GM12878 (cell line): ENCODE data around the gene CREG1. TPM values are rescaled to one million over a fixed set of nuclear protein-coding genes. Genes with fewer than 3 reads are reported as not detected.

Experiments used
- ATAC-seq: fragments of 200-7000 bp; cut with Tn5 transposase; 3 replicates; pipeline ENCODE4 v1.9.1; 2020; ENCODE audit warnings: mild to moderate bottlenecking, moderate library complexity
- BruUV-seq: library from RNA; stranded (reverse); fragments of 400-500 nt; replicated peaks from 2 replicates; lab custom pipeline; 2021; lab: Mats Ljungman, UMichigan
- CTCF ChIA-PET: fragments of 300-600 bp; sonication (Branson Sonifier 250); formaldehyde crosslinking; extraction: SDS; loops from one replicate; lab custom pipeline; 2021; ENCODE audit warnings: inconsistent platforms; lab: Yijun Ruan, JAX
- POLR2A ChIA-PET: fragments of 350-600 bp; formaldehyde crosslinking; extraction: SDS; loops from one replicate; lab custom pipeline; 2021; ENCODE audit warnings: inconsistent platforms; lab: Charles Lee
- RAD21 ChIA-PET: fragments of 300-600 bp; sonication (Branson Sonifier 250); formaldehyde crosslinking; loops from one replicate; lab custom pipeline; 2023; ENCODE audit warnings: antibody characterized with exemption; ENCODE audit not compliant: unreplicated experiment; lab: Charles Lee
- SMC1A ChIA-PET: fragments of 300-600 bp; sonication (Branson Sonifier 250); formaldehyde crosslinking; loops from one replicate; lab custom pipeline; 2023; ENCODE audit not compliant: unreplicated experiment, uncharacterized antibody; lab: Charles Lee
- DNase-seq: peaks from one replicate; pipeline ENCODE4 v3.0.0-alpha.2; 2011; ENCODE audit warnings: low read depth, low spot score
- FAIRE-seq: peaks from 3 replicates; lab custom pipeline; 2011; peaks lifted over from hg19 to GRCh38; lab: Jason Lieb, UNC
- H2AFZ ChIP-seq: 2 replicates; pipeline ENCODE4 v1.6.0; 2011; ENCODE audit warnings: low read depth, low read length, control low read depth; ENCODE audit not compliant: control insufficient read depth
- H3K27ac ChIP-seq: 2 replicates; pipeline ENCODE4 v1.5.1; 2011; ENCODE audit warnings: control low read depth; ENCODE audit not compliant: control insufficient read depth, insufficient read depth
- H3K27me3 ChIP-seq, 2 experiments: replicated peaks in 1 of 2; 2 replicates each; pipeline versions ENCODE4 v1.6.0 to v1.6.1; 2011; ENCODE audit warnings: low read length in 1 of 2; ENCODE audit not compliant: control insufficient read depth in 2 of 2, insufficient read depth in 2 of 2
- H3K36me3 ChIP-seq, 2 experiments: 2 replicates each; pipeline ENCODE4 v1.5.1; 2011; ENCODE audit warnings: low read length in 1 of 2; ENCODE audit not compliant: control insufficient read depth in 2 of 2, insufficient read depth in 2 of 2
- H3K4me1 ChIP-seq: 2 replicates; pipeline ENCODE4 v1.6.1; 2011; ENCODE audit warnings: mild to moderate bottlenecking, low read length, moderate library complexity, mixed read lengths; ENCODE audit not compliant: control insufficient read depth, insufficient read depth
- H3K4me2 ChIP-seq: 2 replicates; pipeline ENCODE4 v1.6.0; 2011; ENCODE audit warnings: control low read depth; ENCODE audit not compliant: control insufficient read depth, insufficient read depth
- H3K4me3 ChIP-seq: fragments of 200-600 bp; sonication (generic); 2 replicates; pipeline ENCODE4 v1.5.1; 2016
- H3K79me2 ChIP-seq: 2 replicates; pipeline ENCODE4 v1.6.0; 2011; ENCODE audit warnings: low read length; ENCODE audit not compliant: control insufficient read depth, insufficient read depth
- H3K9ac ChIP-seq: 2 replicates; pipeline ENCODE4 v1.8.0; 2011; ENCODE audit warnings: low read length, control low read depth, mixed read lengths; ENCODE audit not compliant: control insufficient read depth, insufficient read depth
- H3K9me3 ChIP-seq: replicated peaks from 3 replicates; pipeline ENCODE4 v1.5.1; 2011; ENCODE audit warnings: mild to moderate bottlenecking, low read length; ENCODE audit not compliant: control insufficient read depth, insufficient read depth
- H4K20me1 ChIP-seq: 2 replicates; pipeline ENCODE4 v1.6.0; 2011; ENCODE audit not compliant: control insufficient read depth, insufficient read depth
- CEBPB ChIP-seq, 2 experiments: fragments of 150-350 bp in 1 of 2; IDR thresholded peaks; 2 replicates each; pipeline ENCODE4 v1.6.1; 2012 to 2014; ENCODE audit warnings: low read depth in 2 of 2, low read length in 2 of 2, borderline replicate concordance in 1 of 2, inconsistent platforms in 1 of 2
- MYC ChIP-seq: IDR thresholded peaks from 2 replicates; pipeline ENCODE4 v1.6.1; 2011; ENCODE audit warnings: mild to moderate bottlenecking, low read length, moderate library complexity, inconsistent platforms; ENCODE audit not compliant: insufficient read depth, insufficient replicate concordance, insufficient read length, severe bottlenecking
- SUZ12 ChIP-seq: fragments of 200-600 bp; sonication (generic); IDR thresholded peaks from one replicate; pipeline ENCODE4 v1.6.1; 2018; ENCODE audit warnings: antibody characterized with exemption, mild to moderate bottlenecking; ENCODE audit not compliant: unreplicated experiment
- ZNF24 ChIP-seq: fragments of 450-650 bp; IDR thresholded peaks from 2 replicates; pipeline ENCODE4 v1.6.1; 2017; ENCODE audit warnings: antibody characterized with exemption, mild to moderate bottlenecking
- WGBS: methylation state at CpG from one replicate; pipeline ENCODE4 v1.1.6; 2016; ENCODE audit warnings: low lambda C conversion rate; ENCODE audit not compliant: insufficient replicate concordance, insufficient coverage; ENCODE audit errors: missing lambda C conversion rate; 5-methylcytosine and 5-hydroxymethylcytosine counted together
- in situ Hi-C: fragments of 300-500 bp; cut with MboI; formaldehyde crosslinking; loops from 9 replicates; pipeline ENCODE4 v1.14.3; 2018; ENCODE audit warnings: mixed read lengths
- intact Hi-C: fragments of 100-400 bp; cut with micrococcal nuclease; formaldehyde crosslinking; loops from one replicate; pipeline ENCODE4 v1.14.2; 2022; ENCODE audit not compliant: unreplicated experiment
- polyA plus RNA-seq, 11 experiments: library from polyadenylated mRNA; depleted of rRNA in 4 of 11; unstranded in 6 of 11; stranded (reverse) in 5 of 11; fragments of >200 nt; fragmentation: Nextera tagmentation in 4 of 11; fragmentation: Illumina TruSeq in 1 of 11; extraction: Ambion mirVana in 4 of 11; extraction: Trizol in 1 of 11; gene quantifications; 1 replicate in 1 of 11; 2 replicates in 10 of 11; pipeline versions ENCODE4 v1.2.1 to v1.2.3, GENCODE V29; 2011 to 2016; ENCODE audit warnings: inconsistent platforms in 2 of 11, missing spikeins in 2 of 11, low read depth in 1 of 11
- total RNA-seq, 4 experiments: library from RNA; depleted of rRNA in 3 of 4; stranded (reverse); fragments of >200 nt in 3 of 4; fragmentation: Illumina TruSeq in 1 of 4; extraction: Trizol in 1 of 4; gene quantifications; 2 replicates each; pipeline versions ENCODE4 v1.2.1 to v1.2.3, GENCODE V29; 2013 to 2021
- TF ChIP-seq, protein P1 (sequence below), 3 experiments: IDR thresholded peaks in 2 of 3; conservative IDR thresholded peaks in 1 of 3; 2 replicates each; pipeline ENCODE4 v1.5.1; 2011; ENCODE audit warnings: low read depth in 3 of 3, low read length in 3 of 3, mild to moderate bottlenecking in 3 of 3, control low read depth in 2 of 3, moderate library complexity in 2 of 3, inconsistent platforms in 1 of 3, mixed read lengths in 1 of 3; ENCODE audit not compliant: control insufficient read depth in 2 of 3, insufficient read depth in 1 of 3; ENCODE audit errors: extremely low read depth in 1 of 3
- TF ChIP-seq, protein P2 (sequence below): IDR thresholded peaks from 2 replicates; pipeline ENCODE4 v1.6.1; 2011; ENCODE audit warnings: borderline replicate concordance, low read depth, mild to moderate bottlenecking, moderate library complexity, mixed read lengths, low read length; ENCODE audit not compliant: insufficient read depth; ENCODE audit errors: extremely low read length
- TF ChIP-seq, protein P3 (sequence below): fragments of 450-650 bp; IDR thresholded peaks from 2 replicates; pipeline ENCODE4 v1.6.1; 2017; ENCODE audit warnings: mild to moderate bottlenecking, moderate library complexity

The CREG1 gene
- total and polyA plus RNA-seq, 10 of the 15 experiments (the other 5 are each of a cell fraction or from before 2014, with no cell fraction given): 5.3 to 43.8 (median 22.1) TPM

DNA sequence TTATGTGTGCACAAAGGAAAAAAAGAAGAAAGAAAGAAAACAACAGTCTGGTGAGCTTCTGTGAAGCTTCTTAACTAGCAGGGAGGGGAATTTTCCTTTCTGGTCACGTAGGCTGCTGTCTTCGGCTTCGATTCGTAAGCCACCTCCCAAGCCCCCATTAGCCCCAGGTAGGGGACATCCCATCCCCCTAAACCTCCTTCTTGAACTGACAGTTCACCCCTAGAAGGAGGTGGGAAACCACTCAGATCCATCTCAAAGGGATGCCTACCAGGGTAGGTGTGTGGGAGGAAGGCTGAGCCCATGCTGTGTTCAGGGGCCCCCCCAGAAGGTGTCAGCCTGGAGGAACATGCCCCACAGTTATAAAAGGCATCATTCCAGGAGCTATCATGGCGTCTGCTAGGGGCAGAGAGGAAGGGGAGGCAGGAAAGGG lies 61.1 kb downstream of the CREG1 start (continued):
- TF ChIP-seq, protein P1, sequence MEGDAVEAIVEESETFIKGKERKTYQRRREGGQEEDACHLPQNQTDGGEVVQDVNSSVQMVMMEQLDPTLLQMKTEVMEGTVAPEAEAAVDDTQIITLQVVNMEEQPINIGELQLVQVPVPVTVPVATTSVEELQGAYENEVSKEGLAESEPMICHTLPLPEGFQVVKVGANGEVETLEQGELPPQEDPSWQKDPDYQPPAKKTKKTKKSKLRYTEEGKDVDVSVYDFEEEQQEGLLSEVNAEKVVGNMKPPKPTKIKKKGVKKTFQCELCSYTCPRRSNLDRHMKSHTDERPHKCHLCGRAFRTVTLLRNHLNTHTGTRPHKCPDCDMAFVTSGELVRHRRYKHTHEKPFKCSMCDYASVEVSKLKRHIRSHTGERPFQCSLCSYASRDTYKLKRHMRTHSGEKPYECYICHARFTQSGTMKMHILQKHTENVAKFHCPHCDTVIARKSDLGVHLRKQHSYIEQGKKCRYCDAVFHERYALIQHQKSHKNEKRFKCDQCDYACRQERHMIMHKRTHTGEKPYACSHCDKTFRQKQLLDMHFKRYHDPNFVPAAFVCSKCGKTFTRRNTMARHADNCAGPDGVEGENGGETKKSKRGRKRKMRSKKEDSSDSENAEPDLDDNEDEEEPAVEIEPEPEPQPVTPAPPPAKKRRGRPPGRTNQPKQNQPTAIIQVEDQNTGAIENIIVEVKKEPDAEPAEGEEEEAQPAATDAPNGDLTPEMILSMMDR (IDR thresholded peaks at IDR 0.05 in 2 of 3, conservative IDR thresholded peaks at IDR 0.05 in 1 of 3; ENCODE audit: control insufficient read depth in 2 of 3, extremely low read depth in 1 of 3, insufficient read depth in 1 of 3, low read depth in 3 of 3, low read length in 3 of 3): no peak
- TF ChIP-seq, protein P2, sequence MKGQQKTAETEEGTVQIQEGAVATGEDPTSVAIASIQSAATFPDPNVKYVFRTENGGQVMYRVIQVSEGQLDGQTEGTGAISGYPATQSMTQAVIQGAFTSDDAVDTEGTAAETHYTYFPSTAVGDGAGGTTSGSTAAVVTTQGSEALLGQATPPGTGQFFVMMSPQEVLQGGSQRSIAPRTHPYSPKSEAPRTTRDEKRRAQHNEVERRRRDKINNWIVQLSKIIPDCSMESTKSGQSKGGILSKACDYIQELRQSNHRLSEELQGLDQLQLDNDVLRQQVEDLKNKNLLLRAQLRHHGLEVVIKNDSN: no peak
- no peak for TF ChIP-seq SUZ12

DNA sequence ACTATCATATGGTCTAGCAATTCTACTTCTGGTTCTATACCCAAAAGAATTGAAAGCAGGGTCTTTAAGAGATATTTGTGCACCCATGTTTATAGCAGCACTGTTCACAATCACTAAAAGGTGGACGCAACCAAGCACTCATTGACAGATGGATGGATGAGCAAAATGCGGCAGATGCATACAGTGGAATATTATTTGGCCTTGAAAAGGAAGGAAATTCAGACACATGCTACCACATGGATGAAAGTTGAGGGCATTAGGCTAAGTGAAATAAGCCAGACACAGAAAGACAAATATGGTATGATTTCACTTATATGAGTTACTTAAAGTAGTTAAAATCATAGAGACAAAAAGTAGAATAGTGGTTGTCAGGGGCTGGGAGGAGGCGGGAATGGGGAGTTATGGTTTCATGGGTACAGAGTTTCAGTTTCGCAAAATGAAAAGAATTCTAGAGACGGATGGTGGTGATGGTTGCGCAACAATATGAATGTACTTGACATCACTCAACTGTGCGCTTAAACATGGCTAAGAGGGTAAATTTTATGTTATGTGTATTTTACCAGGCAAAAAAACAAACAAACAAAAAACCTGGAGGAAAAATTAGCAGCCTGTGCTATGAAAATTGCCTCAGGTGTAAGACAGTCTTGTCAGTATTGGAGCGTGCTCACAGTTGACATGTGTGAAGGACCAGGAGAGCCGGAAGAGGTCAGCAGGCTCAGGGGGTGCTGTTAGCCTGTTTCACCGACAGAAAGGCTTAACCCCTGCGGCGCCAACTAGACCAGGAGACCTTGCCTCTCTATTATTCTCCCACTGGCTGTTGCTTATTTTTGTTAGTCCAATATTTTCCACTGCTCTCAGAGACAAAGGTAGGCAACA lies 61.7 kb downstream of the CREG1 start:
- DNase-seq (no peak), ATAC-seq (peak; percentile 88), FAIRE-seq (peak; percentile 71)
- SMC1A ChIA-PET: no interaction called here
- CTCF ChIA-PET: interaction anchor here (0.5 to 0.7 kb wide), 2 partner anchors 64 to 737 kb away, joined by 3 read pairs; no protein-coding TSS in a partner anchor
- RAD21 ChIA-PET: interaction anchor here (1.3 kb wide), 2 partner anchors 42 to 43 kb away, joined by 3 read pairs; no protein-coding TSS in a partner anchor
- H3K79me2 ChIP-seq: no peaks in the 10 kb centered on the region
- H3K36me3 ChIP-seq: no peaks in the 10 kb centered on the region
- H3K9me3 ChIP-seq: no peaks in the 10 kb centered on the region
- TF ChIP-seq MYC (no peak), ZNF24 (0 out of 2 replicates have a peak, but pooled peaks have one; percentile 21), CEBPB (IDR thresholded peaks at IDR 0.05; ENCODE audit: borderline replicate concordance in 1 of 2, low read depth in 2 of 2, low read length in 2 of 2) (peak in 1 of 2 experiments; percentile 86; a peak in 2 of 4 replicates)
- TF ChIP-seq, protein P3, sequence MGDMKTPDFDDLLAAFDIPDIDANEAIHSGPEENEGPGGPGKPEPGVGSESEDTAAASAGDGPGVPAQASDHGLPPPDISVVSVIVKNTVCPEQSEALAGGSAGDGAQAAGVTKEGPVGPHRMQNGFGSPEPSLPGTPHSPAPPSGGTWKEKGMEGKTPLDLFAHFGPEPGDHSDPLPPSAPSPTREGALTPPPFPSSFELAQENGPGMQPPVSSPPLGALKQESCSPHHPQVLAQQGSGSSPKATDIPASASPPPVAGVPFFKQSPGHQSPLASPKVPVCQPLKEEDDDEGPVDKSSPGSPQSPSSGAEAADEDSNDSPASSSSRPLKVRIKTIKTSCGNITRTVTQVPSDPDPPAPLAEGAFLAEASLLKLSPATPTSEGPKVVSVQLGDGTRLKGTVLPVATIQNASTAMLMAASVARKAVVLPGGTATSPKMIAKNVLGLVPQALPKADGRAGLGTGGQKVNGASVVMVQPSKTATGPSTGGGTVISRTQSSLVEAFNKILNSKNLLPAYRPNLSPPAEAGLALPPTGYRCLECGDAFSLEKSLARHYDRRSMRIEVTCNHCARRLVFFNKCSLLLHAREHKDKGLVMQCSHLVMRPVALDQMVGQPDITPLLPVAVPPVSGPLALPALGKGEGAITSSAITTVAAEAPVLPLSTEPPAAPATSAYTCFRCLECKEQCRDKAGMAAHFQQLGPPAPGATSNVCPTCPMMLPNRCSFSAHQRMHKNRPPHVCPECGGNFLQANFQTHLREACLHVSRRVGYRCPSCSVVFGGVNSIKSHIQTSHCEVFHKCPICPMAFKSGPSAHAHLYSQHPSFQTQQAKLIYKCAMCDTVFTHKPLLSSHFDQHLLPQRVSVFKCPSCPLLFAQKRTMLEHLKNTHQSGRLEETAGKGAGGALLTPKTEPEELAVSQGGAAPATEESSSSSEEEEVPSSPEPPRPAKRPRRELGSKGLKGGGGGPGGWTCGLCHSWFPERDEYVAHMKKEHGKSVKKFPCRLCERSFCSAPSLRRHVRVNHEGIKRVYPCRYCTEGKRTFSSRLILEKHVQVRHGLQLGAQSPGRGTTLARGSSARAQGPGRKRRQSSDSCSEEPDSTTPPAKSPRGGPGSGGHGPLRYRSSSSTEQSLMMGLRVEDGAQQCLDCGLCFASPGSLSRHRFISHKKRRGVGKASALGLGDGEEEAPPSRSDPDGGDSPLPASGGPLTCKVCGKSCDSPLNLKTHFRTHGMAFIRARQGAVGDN: peak; percentile 53; the same call in 1 of the 2 replicates
- no TSS peak for BruUV-seq
- H3K27ac ChIP-seq: no peak overlapping the region
- H3K4me2 ChIP-seq: peak overlapping the region; percentile 26; the same call in 1 of the 2 replicates
- H3K4me1 ChIP-seq: no peaks in the 10 kb centered on the region
- peaks cover 0 to 3% of the 10 kb centered on the region in 2 experiments; a peak in 1 of 4 replicates for H3K27me3 ChIP-seq
- intact Hi-C loops: no loop called here
- no peak overlapping the region for H3K4me3 ChIP-seq
- H4K20me1 ChIP-seq: no peaks in the 10 kb centered on the region
- in situ Hi-C loops: no loop called here
- no peak overlapping the region for H3K9ac ChIP-seq
- WGBS: 73% methylated on average over 12 of the region's 12 CpGs
- H2AFZ ChIP-seq: peak overlapping the region; percentile 65; the same call in 1 of the 2 replicates
- POLR2A ChIA-PET: no interaction called here
